NCI-H187 treated with DMSO at 0.1 percent for 48 hours (cell line): ENCODE measurements around the gene FBXW4.

Experiments
- DNase-seq: peaks from one replicate; lab custom pipeline; 2025; lab: John Stamatoyannopoulos, UW

Gene FBXW4

DNA sequence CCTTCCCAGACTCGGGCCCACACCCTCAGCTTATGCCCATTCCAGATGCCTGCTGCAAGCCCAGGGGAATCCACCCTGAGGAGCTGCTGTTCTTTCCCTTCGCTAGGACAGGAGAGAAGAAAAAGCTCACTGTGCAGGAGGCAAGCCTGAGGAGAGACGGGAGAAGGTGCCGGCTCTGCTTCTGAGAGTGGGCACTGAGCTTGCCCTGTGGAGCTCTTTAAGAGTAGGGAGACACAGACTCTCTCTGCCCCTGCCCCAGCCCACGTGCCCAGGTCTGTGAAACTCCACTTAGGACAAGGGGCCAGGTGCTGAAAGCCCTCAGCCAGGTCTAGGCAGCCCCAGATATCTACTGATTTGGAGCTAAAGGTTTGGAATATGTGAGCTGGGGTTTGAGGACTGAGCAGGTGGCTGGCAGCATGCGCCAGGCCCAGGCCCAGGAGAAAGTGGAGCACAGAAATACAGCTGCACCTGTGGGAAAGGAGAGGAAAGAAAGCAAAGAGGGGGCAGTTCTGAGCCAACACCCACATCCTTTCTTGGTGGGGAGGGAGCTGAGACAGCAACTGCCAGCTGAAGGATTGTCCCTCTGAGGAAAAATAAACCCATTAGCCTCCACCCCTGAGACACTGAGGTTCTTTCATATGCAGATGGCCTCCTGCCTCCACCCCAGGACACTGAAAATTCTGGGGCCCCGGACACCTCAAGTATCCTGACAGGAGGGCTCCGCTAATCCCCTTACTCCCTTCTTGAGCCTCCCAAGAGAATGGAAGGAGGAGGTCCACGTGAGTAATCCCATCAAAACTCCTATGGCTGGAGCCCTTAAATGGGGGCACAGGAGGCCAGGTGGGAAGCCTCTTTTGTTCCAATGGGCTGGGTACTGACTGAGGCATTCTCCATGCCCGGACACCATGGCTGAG, 114.2 kb downstream of the FBXW4 start:
- no peak for DNase-seq

DNA sequence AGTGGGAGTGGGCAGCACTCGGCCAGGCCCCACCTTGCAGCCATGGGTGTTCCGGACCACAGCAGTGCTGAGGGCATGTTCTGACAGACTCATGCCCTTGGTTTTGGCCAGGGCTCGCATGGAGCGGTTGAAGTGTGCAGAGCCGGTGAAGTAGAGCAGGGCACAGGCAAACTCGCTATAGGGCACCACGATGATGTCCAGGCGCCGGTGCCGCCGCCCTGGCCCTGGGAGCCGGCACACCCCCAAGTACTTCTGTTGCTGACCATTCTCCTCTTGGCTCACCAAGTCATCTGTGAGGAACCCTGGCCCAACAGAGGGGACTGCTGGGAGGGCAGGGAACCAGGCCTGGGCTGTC, 115.5 kb downstream of the FBXW4 start:
- DNase-seq, result no peak

DNA sequence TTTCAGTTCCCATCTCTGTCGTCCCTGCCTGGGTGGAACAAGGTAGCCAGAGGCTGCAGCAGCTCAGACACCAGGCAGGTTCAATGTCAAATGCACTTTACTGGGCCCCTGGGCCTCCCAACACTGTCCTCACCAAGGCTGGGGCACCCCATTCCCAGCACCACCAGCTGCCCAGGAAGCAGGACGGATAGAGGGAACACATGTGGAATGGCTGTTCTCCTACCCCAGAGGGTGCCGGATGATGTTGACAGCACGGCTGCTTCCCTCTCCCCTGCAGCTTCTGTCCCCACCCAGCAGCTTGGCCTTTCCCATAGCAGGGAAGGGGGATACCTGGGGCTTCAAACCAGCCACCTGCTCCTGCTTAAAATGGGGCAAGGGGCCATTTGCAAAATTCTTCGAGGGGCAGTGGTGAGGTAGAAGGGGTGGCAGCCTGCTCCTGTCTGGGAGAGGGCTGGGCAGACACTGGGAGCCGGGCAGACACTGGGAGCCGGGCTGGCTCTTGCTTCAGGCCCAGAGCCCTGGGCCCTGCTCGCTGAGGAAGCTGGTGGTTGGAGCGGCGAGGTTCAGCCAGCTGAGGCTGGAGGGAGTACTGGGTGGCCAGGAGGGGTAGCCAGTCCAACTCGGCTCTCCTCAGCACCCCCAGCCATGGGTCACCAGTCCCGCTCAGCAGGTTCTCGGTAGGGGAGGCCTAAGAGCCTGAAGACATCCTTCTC, 116.0 kb downstream of the FBXW4 start:
- no peak for DNase-seq

DNA sequence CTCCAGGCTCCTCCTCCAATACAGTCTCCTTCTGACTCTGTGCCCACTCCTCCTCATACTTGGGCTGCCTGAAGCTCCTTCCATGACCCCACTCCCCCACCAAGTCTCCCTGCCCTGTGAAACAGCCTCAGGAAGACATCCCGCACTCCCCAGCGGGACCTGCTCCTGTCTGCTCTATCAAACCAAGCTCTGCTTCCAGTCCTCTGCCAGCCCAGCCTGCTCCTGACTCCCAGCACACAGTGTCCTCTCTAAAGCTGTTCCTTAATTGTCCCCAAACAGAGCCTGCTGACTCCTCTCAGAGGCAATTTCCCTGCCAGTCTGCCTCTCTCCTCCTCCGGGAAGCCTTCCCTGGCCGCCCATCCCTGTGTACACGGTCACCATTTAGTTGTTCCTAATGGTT, 116.8 kb downstream of the FBXW4 start:
- no peak for DNase-seq

DNA sequence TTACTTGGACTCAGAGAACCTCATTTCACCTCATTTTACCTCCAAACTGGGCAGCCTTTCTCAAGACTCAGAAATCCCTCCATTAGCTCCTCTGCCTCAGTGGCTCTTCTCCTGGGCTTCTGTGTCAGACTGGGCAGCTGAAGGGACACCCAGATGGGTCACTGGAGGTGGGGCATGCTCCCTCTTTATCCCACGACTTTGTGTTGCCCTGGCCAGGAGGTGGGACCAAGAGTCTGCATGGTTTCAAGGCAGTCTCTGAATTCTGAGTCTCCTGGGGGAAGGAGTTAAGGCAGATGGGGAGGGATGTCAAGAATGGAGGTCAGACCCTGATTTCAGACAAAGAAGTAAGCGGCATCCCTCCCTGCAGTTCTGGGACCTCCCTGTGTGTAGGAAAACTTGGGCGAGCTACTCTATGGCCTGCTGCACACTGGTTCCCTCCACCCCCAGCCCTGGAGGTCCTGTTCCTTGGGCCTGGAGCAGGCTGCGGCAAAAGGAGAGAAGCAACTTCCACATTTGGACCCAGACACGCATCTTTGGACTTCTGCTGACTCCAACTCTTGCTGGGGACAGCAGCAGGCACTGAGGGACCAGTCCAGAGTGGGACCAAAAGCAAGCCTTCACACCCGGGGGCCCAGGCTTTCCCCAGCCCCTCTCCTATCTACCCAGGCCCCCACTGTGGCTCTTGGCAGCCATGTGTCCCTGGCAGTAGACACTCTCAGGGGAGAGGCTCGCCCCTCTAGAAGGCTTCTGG, 117.7 kb downstream of the FBXW4 start:
- no peak for DNase-seq

DNA sequence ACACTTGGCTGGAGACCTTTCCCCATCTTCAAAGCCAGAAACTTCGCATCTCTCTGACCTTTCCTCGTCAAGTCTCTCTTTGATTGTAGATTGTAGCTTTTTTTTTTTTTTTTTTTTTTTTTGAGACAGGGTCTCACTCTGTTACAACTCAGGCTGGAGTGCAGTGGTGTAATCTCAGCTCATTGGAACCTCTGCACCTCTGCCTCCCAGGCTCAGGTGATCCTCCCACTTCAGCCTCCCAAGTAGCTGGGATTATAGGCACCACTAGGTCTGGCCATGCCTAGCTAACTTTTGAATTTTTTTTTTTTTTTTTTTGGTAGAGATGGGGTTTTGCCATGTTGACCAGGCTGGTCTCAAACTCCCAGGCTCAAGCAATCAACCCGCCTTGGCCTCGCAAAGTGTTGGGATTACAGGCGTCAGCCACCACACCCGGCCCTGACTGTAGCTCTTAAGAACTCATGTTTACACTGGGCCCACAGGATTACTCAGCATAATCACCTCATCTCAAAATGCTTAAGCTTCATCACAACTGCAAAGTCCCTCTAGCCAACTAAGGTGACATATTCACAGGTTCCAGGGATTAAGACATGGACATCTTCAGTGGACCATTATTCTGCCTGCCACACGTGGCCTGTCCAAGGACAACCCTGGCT, 118.6 kb downstream of the FBXW4 start:
- DNase-seq, result no peak

DNA sequence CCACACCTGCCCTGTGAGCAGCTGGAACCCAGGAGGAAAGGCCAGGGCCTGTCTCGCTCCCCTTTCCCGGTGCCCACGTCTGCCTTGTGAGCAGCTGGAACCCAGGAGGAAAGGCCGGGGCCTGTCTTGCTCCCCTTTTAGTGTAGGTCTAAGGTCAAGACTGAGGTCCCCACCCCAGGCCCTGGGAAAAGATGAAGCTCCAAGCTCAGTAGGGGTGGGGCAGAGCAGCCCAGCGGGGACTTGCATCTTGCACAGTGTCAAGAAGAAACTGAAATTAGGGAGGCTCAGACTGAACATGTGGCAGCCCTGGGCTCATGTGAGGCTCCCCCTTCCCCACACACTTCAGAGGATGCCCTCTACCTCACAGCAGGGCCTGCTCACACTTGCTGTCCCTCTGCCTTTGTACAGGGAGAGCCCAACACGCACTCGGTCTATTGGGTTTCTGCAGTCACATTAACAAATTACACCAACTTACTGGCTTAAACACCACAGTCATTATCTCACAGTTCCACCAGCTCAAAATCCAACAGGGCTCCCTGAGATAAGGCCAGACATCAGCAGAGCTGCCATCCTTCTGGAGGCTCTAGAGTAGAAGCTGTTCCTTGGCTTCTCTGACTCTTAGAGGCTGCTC, 119.3 kb downstream of the FBXW4 start:
- no peak for DNase-seq

DNA sequence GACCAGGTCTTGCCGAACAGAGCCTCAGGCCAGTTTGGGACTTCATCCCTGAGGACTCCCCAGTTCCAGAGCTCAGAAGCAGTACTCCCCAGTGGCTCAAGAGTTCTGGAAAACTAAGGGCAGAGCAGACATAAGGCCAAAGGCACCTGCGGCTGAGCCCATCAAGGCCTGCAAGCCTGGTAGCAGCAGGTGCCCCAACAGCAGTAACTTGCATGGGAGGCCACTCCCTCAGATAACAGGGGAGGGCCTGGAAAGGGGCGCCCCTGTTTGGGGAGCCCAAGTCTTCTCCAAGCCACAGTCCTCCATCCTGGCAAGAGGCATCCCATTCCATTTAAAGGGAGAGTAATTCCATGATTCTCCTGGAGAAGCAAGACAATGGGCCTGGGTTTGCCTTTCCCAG, 119.9 kb downstream of the FBXW4 start:
- no peak for DNase-seq

DNA sequence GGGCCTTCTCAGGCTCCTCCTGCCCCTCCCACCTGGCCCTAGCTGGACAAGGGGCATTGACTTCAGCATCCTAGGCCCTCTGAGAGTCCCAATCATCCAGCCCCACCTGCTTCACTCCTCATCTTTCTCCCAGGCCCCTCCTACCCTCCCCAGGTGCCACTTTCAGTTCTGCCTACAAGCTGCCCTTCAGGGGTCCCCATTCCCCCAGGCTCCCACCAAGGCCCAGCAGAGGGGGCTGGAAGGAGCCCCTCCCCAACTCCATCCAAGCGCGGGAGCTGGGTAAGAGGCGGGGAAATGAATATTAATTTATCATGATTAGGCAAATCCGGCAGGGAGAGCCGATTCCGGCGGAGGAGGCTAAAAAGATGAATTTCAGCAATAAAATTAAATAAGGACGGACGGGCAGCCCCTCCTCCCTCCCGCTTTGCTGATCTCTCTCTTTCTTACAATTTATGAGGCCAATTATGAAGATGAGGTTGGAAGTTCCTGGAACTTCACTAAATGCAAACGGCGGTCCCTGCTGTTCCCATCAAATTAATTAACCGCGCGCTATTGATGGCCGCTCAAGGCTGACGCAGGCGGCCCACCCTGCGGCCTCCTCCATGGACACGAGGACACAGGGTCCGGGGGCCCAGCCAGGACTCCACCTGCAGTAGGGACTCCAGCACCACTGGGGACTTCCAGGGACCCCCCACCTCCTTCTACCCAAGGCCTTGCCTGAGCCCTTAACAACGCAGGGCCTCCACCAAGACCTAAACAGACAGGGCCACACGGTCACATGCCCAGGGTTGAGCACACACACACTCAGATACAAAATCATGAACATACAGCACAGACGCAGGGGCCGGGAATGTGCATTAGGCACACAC, 120.9 kb downstream of the FBXW4 start:
- DNase-seq, result no peak

DNA sequence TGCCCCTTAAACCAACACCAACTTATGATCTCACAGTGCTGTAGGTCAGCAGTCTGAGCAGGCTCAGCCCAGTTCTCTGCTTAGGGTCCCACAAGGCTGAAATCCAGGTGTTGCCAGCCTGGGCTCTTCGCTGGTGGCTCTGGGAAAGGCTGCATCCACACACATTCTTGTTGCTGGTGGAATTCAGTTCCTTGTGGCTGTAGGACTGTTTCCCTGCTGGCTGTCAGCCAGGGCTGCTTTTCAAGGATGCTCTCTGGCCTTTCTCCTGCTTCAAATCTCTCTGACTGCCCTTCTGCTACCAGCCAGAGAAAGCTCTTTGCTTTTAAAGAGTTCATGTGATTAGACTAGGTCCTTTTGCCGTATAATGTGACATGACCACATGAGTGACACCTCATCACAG, 122.2 kb downstream of the FBXW4 start:
- DNase-seq, result no peak

DNA sequence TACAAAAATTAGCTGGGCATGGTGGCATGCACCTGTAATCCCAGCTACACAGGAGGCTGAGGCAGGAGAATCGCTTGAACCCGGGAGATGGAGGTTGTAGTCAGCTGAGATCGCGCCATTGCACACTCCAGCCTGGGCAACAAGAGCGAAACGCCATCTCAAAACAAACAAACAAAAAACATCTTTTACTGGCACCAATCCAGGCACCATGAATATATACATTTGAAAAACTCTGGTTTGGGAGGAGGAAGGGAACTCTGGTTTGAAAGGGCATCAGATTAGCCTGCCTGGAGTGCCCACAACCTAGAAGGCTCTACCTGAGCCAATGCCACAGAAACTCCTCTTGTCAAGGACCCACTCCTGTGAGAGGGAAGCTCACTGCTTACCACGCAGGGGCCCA, 122.8 kb downstream of the FBXW4 start:
- no peak for DNase-seq

DNA sequence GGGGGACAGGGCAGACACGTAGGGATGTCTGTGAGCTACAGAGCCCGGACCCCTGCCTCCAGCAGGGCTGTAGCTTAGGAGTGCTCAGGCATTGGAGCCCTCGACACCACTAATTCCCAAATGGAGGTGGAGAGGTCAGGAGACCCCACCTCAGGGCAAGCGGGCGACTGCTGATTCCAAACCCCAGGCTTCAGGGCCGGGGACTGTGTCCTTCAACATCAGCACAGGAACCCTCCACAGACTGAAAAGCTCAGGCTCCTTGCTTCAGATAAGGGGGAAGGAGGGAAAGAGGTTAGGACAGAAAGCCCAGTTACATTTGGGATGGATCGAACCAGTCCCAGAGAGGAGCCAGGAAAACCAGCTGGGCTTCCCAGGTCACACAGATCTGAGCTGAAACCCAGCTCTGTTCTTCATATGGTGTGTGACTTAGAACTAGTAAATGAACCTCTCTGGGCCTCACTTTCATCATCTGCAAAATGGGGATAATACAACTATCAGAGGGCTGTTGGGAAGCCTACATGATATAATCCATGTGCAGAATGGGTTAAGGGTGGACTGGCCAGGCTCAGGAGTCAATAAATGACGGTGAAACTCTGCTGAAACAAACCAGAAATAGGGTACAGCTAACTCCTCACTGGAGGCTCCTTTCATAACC, 123.6 kb downstream of the FBXW4 start:
- no peak for DNase-seq

DNA sequence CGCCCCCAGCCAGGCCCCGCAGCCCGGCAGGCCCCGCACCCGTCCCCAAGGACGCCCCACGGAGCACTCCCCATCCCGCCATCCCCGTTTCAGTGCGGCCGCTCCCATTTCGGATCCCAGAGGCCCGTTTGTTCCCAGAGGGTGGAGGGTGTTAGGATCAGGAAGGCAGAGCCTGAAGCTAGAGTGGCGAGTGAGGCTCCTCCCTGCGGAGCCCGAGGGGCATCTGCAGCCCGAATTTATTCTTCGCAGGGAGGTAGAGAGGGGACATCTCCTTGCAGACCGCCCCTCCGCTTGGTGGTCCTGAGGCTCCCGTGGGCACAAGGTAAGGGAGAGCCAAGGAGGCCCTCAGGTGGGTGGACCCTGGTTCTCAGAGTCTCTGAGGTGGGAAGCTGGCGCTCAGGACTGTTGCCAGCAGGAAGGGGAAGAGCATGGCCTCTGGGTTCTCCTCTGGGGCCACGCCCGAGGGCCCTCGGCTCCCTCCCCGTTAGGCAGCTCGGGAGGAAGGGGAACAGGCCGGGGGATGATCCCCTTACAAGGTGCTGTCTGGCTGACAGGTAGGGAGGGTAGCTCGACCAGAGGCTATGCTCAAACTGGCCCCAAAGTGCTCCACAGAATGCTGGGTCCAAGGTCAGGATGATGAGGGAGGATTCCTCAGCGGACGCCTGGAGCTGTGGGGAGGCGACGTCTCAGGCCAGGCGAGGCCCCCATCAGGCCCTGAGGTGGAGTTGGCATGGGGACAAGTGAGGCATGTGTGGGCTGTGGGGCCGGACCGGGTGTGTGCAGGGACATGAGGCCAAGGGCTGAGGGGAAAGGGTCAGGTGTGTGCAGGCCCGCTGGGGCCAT, 124.3 kb downstream of the FBXW4 start:
- DNase-seq, result no peak

DNA sequence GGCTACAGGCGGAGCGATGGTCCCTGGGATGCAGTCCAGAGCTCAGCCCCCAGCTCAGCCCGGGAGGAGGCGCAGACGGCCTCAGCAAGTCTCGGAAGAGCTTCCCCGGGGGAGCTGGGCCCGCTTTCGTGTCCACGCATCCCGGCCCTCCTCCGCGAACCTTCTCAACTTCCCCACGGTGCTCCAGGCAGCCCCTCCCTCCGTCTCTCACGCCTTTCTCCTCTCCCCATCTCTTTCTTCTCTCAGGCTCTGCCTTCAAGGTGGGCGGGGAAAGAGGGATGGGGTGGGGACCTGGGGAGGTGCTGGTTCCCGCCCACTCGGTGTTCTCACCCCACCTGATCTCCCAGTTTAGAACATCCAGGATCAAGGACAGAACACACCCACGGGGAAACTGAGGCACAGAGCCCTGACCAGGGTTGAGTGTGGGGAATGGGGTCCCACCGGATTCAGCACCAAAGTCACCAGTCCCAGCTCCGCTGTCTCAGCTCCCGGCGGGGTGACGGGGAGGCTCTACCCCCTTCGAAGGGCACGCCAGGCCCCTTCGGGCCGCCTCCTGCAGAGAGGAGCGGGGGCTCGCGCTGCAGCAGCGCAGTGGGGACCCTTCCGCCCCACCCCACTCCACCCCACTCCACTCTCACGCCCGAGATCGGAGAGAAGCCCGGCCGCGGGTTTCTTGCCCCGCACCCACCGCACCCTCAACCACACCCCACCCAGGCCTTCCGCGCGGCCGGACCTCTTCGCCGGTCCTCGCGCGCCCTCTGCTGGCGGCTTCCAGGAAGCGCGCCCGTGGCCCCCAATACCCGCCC, 125.1 kb downstream of the FBXW4 start:
- no peak for DNase-seq

DNA sequence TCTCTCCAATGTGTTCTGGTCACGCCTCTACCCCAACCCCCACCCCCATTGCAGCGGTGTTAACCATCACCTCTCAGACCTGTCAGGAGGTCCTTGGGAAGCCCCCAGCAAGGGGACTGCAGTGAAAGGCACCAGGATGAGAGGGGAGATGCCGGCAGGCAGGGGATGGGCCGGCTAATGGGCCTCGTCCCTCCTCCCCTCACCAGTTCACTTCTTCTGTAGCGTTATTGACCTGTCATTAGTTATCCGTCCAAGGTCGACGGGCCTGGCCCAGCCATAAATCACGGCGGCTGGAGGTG, 125.7 kb downstream of the FBXW4 start:
- DNase-seq, result no peak

DNA sequence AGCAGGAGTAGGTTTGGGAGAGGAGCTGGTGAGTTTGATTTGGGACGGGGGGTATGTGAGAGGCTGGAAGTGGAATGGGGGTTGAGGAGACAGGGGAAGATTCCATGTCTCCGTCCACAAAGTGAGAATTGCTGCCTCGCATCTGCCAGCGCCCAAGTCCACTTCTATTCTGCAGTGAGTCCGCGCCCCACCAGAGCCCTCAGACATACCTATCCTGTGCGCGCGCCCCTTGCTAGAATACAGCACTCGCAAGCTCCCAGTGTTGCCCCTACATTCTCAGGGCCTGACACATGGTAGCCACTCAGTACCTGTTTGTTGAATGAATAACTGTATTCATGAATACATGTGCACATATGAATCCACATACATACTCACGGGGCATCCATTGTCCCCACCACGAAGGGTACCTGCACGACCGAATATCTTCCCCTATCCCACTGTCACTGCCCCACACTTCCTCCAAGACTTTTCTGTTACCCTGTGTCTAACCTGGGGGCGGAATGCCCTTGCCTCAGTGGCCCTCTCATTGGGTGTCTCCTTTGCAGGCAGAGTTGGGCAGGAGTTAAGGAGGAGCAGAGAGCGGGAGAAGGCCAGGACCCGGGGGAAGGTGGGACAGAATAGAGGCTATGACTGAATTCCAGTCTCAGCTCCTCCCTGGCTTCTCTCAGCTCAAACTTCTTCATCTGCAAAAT, 126.8 kb downstream of the FBXW4 start:
- no peak for DNase-seq

DNA sequence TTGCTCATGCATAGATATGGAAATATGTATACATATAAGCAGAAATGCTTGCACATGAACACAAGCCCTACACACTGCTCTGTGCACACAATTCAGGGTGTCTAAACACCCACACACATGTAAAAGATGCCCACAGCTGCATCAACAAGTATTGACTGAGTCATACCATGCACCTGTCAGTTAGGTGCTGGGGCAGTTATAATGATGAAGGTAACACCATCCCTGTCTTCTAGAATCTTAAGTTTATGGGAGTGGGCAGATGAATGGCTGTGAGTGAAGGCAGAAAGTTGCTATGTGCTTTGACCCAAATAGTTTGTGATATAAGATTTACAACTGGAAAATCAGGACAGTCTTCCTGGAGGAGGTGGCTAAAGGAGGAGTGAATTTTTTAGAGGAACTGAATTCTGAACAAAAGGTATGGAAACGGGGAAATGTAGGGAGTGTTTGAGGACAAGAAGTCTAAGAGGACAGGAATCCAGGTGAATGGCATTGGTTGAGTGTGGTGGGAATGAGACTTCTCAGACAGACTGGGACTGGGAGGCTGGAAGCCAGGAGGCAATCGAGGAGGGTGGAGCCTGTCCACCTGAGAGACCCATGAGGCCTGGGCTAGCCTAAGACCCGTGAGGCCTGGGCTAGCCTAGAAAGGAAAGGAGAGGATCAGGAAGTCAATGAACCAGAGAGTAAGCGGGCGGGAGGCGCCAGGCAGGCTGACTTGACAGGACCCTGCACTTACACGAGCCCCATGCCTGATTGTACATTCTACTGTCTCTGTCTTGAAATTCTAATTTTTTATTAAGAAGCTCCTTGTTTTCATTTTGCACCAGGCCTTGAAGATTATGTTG, 127.6 kb downstream of the FBXW4 start:
- DNase-seq, result no peak
